ENCODE results near the gene TDRD6.

- no peak for TF ChIP-seq TARDBP (IDR thresholded peaks at IDR 0.05)
- no peak for TF ChIP-seq NFRKB (IDR thresholded peaks at IDR 0.05)
- TF ChIP-seq SP1 (IDR thresholded peaks at IDR 0.05) = no peak
- no peak for TF ChIP-seq ELF4 (IDR thresholded peaks at IDR 0.05)
- no peak for TF ChIP-seq PKNOX1 (IDR thresholded peaks at IDR 0.05)
- TF ChIP-seq FOXM1 (IDR thresholded peaks at IDR 0.05; ENCODE audit: borderline replicate concordance) = no peak
- TF ChIP-seq SUZ12 (IDR thresholded peaks at IDR 0.05) = no peak
- TF ChIP-seq FOXA1 (IDR thresholded peaks at IDR 0.05) = no peak
- no peak for TF ChIP-seq FOXK2 (IDR thresholded peaks at IDR 0.05)
- TF ChIP-seq BHLHE40 (IDR thresholded peaks at IDR 0.05; ENCODE audit: borderline replicate concordance) = no peak
- TF ChIP-seq CTBP1 (IDR thresholded peaks at IDR 0.05; ENCODE audit: borderline replicate concordance) = no peak
- no peak for TF ChIP-seq LEF1 (IDR thresholded peaks at IDR 0.05; ENCODE audit: borderline replicate concordance)
- TF ChIP-seq ZNF384 (IDR thresholded peaks at IDR 0.05) = no peak
Observed at GRCh38 chr6:46741482-46741881, 53.8 kb downstream of the TDRD6 start.

Measured in HEK293T (cell line).